Measurements from ENCODE around the gene SLC16A7.

The SLC16A7 gene

GRCh38 chr12:59708484-59708883, 112.7 kb downstream of the SLC16A7 start:
- Histone ChIP-seq H3K9ac (ENCODE audit: low read length) (no peak overlapping the region), H3K27ac (ENCODE audit: low read depth, low read length, poor library complexity, severe bottlenecking) (no peak overlapping the region), H2AFZ (ENCODE audit: low read length) (no peak overlapping the region), H3K4me2 (ENCODE audit: low read length) (no peak overlapping the region), H3F3A (ENCODE audit: insufficient read depth, low read length) (no peaks in the 10 kb centered on the region), H3K27me3 (ENCODE audit: insufficient read depth, low read length) (no peaks in the 10 kb centered on the region), H3K79me2 (ENCODE audit: insufficient read depth, low read length) (no peaks in the 10 kb centered on the region), H3K4me1 (ENCODE audit: insufficient read depth, low read length, severe bottlenecking) (no peaks in the 10 kb centered on the region), H3K4me3 (ENCODE audit: low read depth, low read length, poor library complexity, severe bottlenecking) (no peak overlapping the region), H3K9me2 (ENCODE audit: low read depth, low read length) (no peaks in the 10 kb centered on the region), H4K20me1 (ENCODE audit: insufficient read depth, low read length) (no peaks in the 10 kb centered on the region), H3K36me3 (ENCODE audit: insufficient read depth, low read length) (peaks cover 7% of the 10 kb centered on the region; the same call in 1 of the 2 replicates), H3K9me3 (ENCODE audit: low read length) (no peaks in the 10 kb centered on the region)
- TF ChIP-seq CTCF (IDR thresholded peaks at IDR 0.05; ENCODE audit: low read length): no peak
- TF ChIP-seq EZH2 (IDR thresholded peaks at IDR 0.05; ENCODE audit: borderline replicate concordance, low read length): no peak

GRCh38 chr12:59710004-59710628, 114.3 kb downstream of the SLC16A7 start:
- no peak overlapping the region for H3K4me3 ChIP-seq (ENCODE audit: low read depth, low read length, poor library complexity, severe bottlenecking)
- no peaks in the 10 kb centered on the region for H4K20me1 ChIP-seq (ENCODE audit: insufficient read depth, low read length)
- peaks cover 13% of the 10 kb centered on the region for H3K36me3 ChIP-seq (ENCODE audit: insufficient read depth, low read length)
- H3K79me2 ChIP-seq (ENCODE audit: insufficient read depth, low read length): no peaks in the 10 kb centered on the region
- no peaks in the 10 kb centered on the region for H3K9me3 ChIP-seq (ENCODE audit: low read length)
- H3K9ac ChIP-seq (ENCODE audit: low read length): no peak overlapping the region
- no peak overlapping the region for H2AFZ ChIP-seq (ENCODE audit: low read length)
- H3K4me2 ChIP-seq (ENCODE audit: low read length): no peak overlapping the region
- H3K9me2 ChIP-seq (ENCODE audit: low read depth, low read length): no peaks in the 10 kb centered on the region
- H3K27ac ChIP-seq (ENCODE audit: low read depth, low read length, poor library complexity, severe bottlenecking): no peak overlapping the region
- H3K27me3 ChIP-seq (ENCODE audit: insufficient read depth, low read length): no peaks in the 10 kb centered on the region
- H3K4me1 ChIP-seq (ENCODE audit: insufficient read depth, low read length, severe bottlenecking): no peaks in the 10 kb centered on the region
- no peaks in the 10 kb centered on the region for H3F3A ChIP-seq (ENCODE audit: insufficient read depth, low read length)
- no peak for TF ChIP-seq EZH2 (IDR thresholded peaks at IDR 0.05; ENCODE audit: borderline replicate concordance, low read length)
- no peak for TF ChIP-seq CTCF (IDR thresholded peaks at IDR 0.05; ENCODE audit: low read length)

- Histone ChIP-seq H3K36me3 (ENCODE audit: insufficient read depth, low read length) (peaks cover 10% of the 10 kb centered on the region), H3K4me3 (ENCODE audit: low read depth, low read length, poor library complexity, severe bottlenecking) (no peak overlapping the region), H3K4me2 (ENCODE audit: low read length) (no peak overlapping the region), H3K27ac (ENCODE audit: low read depth, low read length, poor library complexity, severe bottlenecking) (no peak overlapping the region), H2AFZ (ENCODE audit: low read length) (no peak overlapping the region), H3K4me1 (ENCODE audit: insufficient read depth, low read length, severe bottlenecking) (no peaks in the 10 kb centered on the region), H4K20me1 (ENCODE audit: insufficient read depth, low read length) (no peaks in the 10 kb centered on the region), H3K9ac (ENCODE audit: low read length) (no peak overlapping the region), H3K27me3 (ENCODE audit: insufficient read depth, low read length) (no peaks in the 10 kb centered on the region), H3K9me2 (ENCODE audit: low read depth, low read length) (no peaks in the 10 kb centered on the region), H3K79me2 (ENCODE audit: insufficient read depth, low read length) (no peaks in the 10 kb centered on the region), H3K9me3 (ENCODE audit: low read length) (no peaks in the 10 kb centered on the region), H3F3A (ENCODE audit: insufficient read depth, low read length) (no peaks in the 10 kb centered on the region)
- TF ChIP-seq EZH2 (IDR thresholded peaks at IDR 0.05; ENCODE audit: borderline replicate concordance, low read length) (no peak), CTCF (IDR thresholded peaks at IDR 0.05; ENCODE audit: low read length) (no peak)
Observed at GRCh38 chr12:59710964-59711363, 115.1 kb downstream of the SLC16A7 start.
